Mesenchymal stem cell (in vitro differentiated cells and primary cell): Measurements from ENCODE around the gene PTPRA.

ENCODE experiments used
- DNase-seq: peaks from one replicate; pipeline ENCODE4 v3.0.0-alpha.2; 2013
- H2AFZ ChIP-seq: one replicate; pipeline ENCODE4 v1.6.1; 2013; ENCODE audit warnings: low read depth, mild to moderate bottlenecking, control low read depth, inconsistent platforms, low read length, moderate library complexity
- H2AK5ac ChIP-seq: 2 replicates; pipeline ENCODE4 v1.6.1; 2013; ENCODE audit warnings: low read length, moderate library complexity, mild to moderate bottlenecking, inconsistent platforms; ENCODE audit not compliant: severe bottlenecking
- H2BK120ac ChIP-seq: one replicate; pipeline ENCODE4 v1.6.1; 2013; ENCODE audit warnings: low read depth, mild to moderate bottlenecking, inconsistent platforms, low read length, moderate library complexity
- H2BK12ac ChIP-seq, 2 experiments: one replicate each; pipeline ENCODE4 v1.6.1; 2013; ENCODE audit warnings: inconsistent platforms in 2 of 2, low read length in 2 of 2, mild to moderate bottlenecking in 2 of 2, moderate library complexity in 2 of 2, control low read depth in 1 of 2
- H2BK15ac ChIP-seq: one replicate; pipeline ENCODE4 v1.6.1; 2013; ENCODE audit warnings: mild to moderate bottlenecking, low read depth, inconsistent platforms; ENCODE audit not compliant: poor library complexity, severe bottlenecking
- H2BK5ac ChIP-seq: 2 replicates; pipeline ENCODE4 v1.6.1; 2013; ENCODE audit warnings: low read depth, mild to moderate bottlenecking, low read length, control low read depth, inconsistent platforms; ENCODE audit not compliant: poor library complexity, severe bottlenecking
- H3K14ac ChIP-seq, 2 experiments: one replicate each; pipeline ENCODE4 v1.6.1; 2013; ENCODE audit warnings: inconsistent platforms in 2 of 2, low read length in 2 of 2, control low read depth in 1 of 2, mild to moderate bottlenecking in 1 of 2, moderate library complexity in 1 of 2
- H3K18ac ChIP-seq, 2 experiments: one replicate each; pipeline ENCODE4 v1.6.1; 2013; ENCODE audit warnings: inconsistent platforms in 2 of 2, low read length in 2 of 2, control low read depth in 1 of 2, low read depth in 1 of 2, mild to moderate bottlenecking in 1 of 2
- H3K23ac ChIP-seq, 2 experiments: one replicate each; pipeline ENCODE4 v1.6.1; 2013; ENCODE audit warnings: inconsistent platforms in 2 of 2, low read length in 2 of 2, mild to moderate bottlenecking in 2 of 2, moderate library complexity in 2 of 2, control low read depth in 1 of 2
- H3K27ac ChIP-seq: 2 replicates; pipeline ENCODE4 v1.5.1; 2013; ENCODE audit warnings: mild to moderate bottlenecking, moderate library complexity, low read length, control low read depth, inconsistent platforms; ENCODE audit not compliant: poor library complexity, severe bottlenecking
- H3K27me3 ChIP-seq, 2 experiments: 2 replicates each; pipeline versions ENCODE4 v1.6.1 to v1.7.0; 2013; ENCODE audit warnings: low read length in 2 of 2, mild to moderate bottlenecking in 2 of 2, moderate library complexity in 2 of 2, control low read depth in 1 of 2, inconsistent platforms in 1 of 2; ENCODE audit not compliant: control insufficient read depth in 1 of 2, insufficient read depth in 1 of 2
- H3K36me3 ChIP-seq, 2 experiments: 2 replicates each; pipeline versions ENCODE4 v1.6.1 to v1.7.0; 2013; ENCODE audit warnings: low read length in 2 of 2, control low read depth in 1 of 2, inconsistent platforms in 1 of 2, low read depth in 1 of 2, mild to moderate bottlenecking in 1 of 2; ENCODE audit not compliant: insufficient read depth in 2 of 2, control insufficient read depth in 1 of 2
- H3K4ac ChIP-seq, 2 experiments: one replicate each; pipeline ENCODE4 v1.6.1; 2013; ENCODE audit warnings: inconsistent platforms in 2 of 2, low read length in 2 of 2, mild to moderate bottlenecking in 2 of 2, moderate library complexity in 2 of 2, control low read depth in 1 of 2, low read depth in 1 of 2
- H3K4me1 ChIP-seq: 2 replicates; pipeline ENCODE4 v1.6.1; 2013; ENCODE audit warnings: low read depth, low read length, control low read depth; ENCODE audit not compliant: control insufficient read depth, insufficient read depth
- H3K4me2 ChIP-seq: 2 replicates; pipeline ENCODE4 v1.6.1; 2013; ENCODE audit warnings: low read length, mild to moderate bottlenecking, inconsistent platforms; ENCODE audit not compliant: poor library complexity, severe bottlenecking
- H3K4me3 ChIP-seq, 2 experiments: 2 replicates each; pipeline versions ENCODE4 v1.5.1 to v1.7.0; 2013; ENCODE audit warnings: low read length in 2 of 2, mild to moderate bottlenecking in 2 of 2, control low read depth in 1 of 2, low read depth in 1 of 2; ENCODE audit not compliant: insufficient read depth in 1 of 2
- H3K79me1 ChIP-seq: replicated peaks from 2 replicates; pipeline ENCODE4 v1.6.1; 2013; ENCODE audit warnings: mild to moderate bottlenecking, control low read depth, low read length, inconsistent platforms; ENCODE audit not compliant: poor library complexity, severe bottlenecking
- H3K9ac ChIP-seq: 2 replicates; pipeline ENCODE4 v1.7.0; 2013; ENCODE audit warnings: mild to moderate bottlenecking, low read length, moderate library complexity
- H3K9me3 ChIP-seq: 2 replicates; pipeline ENCODE4 v1.7.0; 2013; ENCODE audit warnings: mild to moderate bottlenecking, low read length; ENCODE audit not compliant: control insufficient read depth
- H4K8ac ChIP-seq: one replicate; pipeline ENCODE4 v1.6.1; 2013; ENCODE audit warnings: inconsistent platforms, mild to moderate bottlenecking, low read length, moderate library complexity
- H4K91ac ChIP-seq: one replicate; pipeline ENCODE4 v1.6.1; 2013; ENCODE audit warnings: mild to moderate bottlenecking, low read length, inconsistent platforms
- WGBS: methylation state at CpG from one replicate; pipeline ENCODE4 v1.1.7; 2013; ENCODE audit warnings: mixed read lengths; 5-methylcytosine and 5-hydroxymethylcytosine counted together

Gene PTPRA

GRCh38 chr20:2956480-2956879 is 83.2 kb downstream of the PTPRA start:
- Histone ChIP-seq H3K4me2 (no peak overlapping the region), H3K9me3 (no peaks in the 10 kb centered on the region), H3K4me3 (no peak overlapping the region), H2BK120ac (no peak overlapping the region), H3K18ac (no peak overlapping the region), H3K27me3 (no peaks in the 10 kb centered on the region), H3K36me3 (peaks cover 11 to 26% of the 10 kb centered on the region in 2 experiments), H2AFZ (no peak overlapping the region), H3K4me1 (peaks cover 2% of the 10 kb centered on the region), H4K91ac (no peak overlapping the region), H2BK15ac (no peak overlapping the region), H2BK5ac (no peak overlapping the region), H2AK5ac (no peak overlapping the region), H3K79me1 (peaks cover 28% of the 10 kb centered on the region), H3K23ac (no peak overlapping the region), H3K14ac (no peak overlapping the region), H4K8ac (no peak overlapping the region), H2BK12ac (no peak overlapping the region), H3K9ac (no peak overlapping the region), H3K27ac (no peak overlapping the region), H3K4ac (no peak overlapping the region)
- 100% methylated on average over 1 of the region's 2 CpGs for WGBS
- no peak for DNase-seq

- Histone ChIP-seq H3K4me1 (peaks cover 5% of the 10 kb centered on the region), H4K8ac (no peak overlapping the region), H4K91ac (no peak overlapping the region), H3K9ac (no peak overlapping the region), H2AK5ac (no peak overlapping the region), H3K4ac (no peak overlapping the region), H3K36me3 (peaks cover 5 to 63% of the 10 kb centered on the region in 2 experiments), H2BK5ac (no peak overlapping the region), H3K14ac (no peak overlapping the region), H3K23ac (no peak overlapping the region), H3K27ac (no peak overlapping the region), H2AFZ (no peak overlapping the region), H3K79me1 (peaks cover 11% of the 10 kb centered on the region), H2BK120ac (no peak overlapping the region), H3K18ac (no peak overlapping the region), H2BK15ac (no peak overlapping the region), H3K9me3 (no peaks in the 10 kb centered on the region), H3K4me2 (no peak overlapping the region), H2BK12ac (no peak overlapping the region), H3K27me3 (no peaks in the 10 kb centered on the region), H3K4me3 (no peak overlapping the region)
- DNase-seq = no peak
- WGBS = 83% methylated on average over 2 of the region's 3 CpGs
Observed at GRCh38 chr20:2967841-2968240, 94.6 kb downstream of the PTPRA start.

GRCh38 chr20:2972126-2972525 is 98.8 kb downstream of the PTPRA start:
- Histone ChIP-seq H3K27ac (no peak overlapping the region), H2BK120ac (no peak overlapping the region), H3K79me1 (peaks cover 10% of the 10 kb centered on the region), H2BK5ac (no peak overlapping the region), H2AK5ac (no peak overlapping the region), H3K9me3 (no peaks in the 10 kb centered on the region), H4K91ac (no peak overlapping the region), H3K23ac (no peak overlapping the region), H3K18ac (no peak overlapping the region), H3K4ac (no peak overlapping the region), H3K9ac (no peak overlapping the region), H3K4me1 (peaks cover 5% of the 10 kb centered on the region), H3K14ac (no peak overlapping the region), H3K4me2 (no peak overlapping the region), H3K4me3 (no peak overlapping the region), H2AFZ (no peak overlapping the region), H2BK12ac (no peak overlapping the region), H3K27me3 (no peaks in the 10 kb centered on the region), H4K8ac (peak overlapping the region; percentile 54), H3K36me3 (peaks cover 0 to 40% of the 10 kb centered on the region in 2 experiments), H2BK15ac (no peak overlapping the region)
- 86% methylated on average over 3 of the region's 5 CpGs for WGBS
- DNase-seq = no peak

GRCh38 chr20:2973574-2973973 is 100.3 kb downstream of the PTPRA start:
- Histone ChIP-seq H2BK15ac (no peak overlapping the region), H4K8ac (no peak overlapping the region), H2AFZ (no peak overlapping the region), H3K27ac (no peak overlapping the region), H3K14ac (no peak overlapping the region), H3K4me1 (peaks cover 5% of the 10 kb centered on the region), H2BK5ac (no peak overlapping the region), H3K4ac (no peak overlapping the region), H3K18ac (no peak overlapping the region), H3K79me1 (peaks cover 10% of the 10 kb centered on the region), H4K91ac (no peak overlapping the region), H2BK12ac (no peak overlapping the region), H3K23ac (no peak overlapping the region), H3K4me3 (no peak overlapping the region), H3K36me3 (peaks cover 0 to 36% of the 10 kb centered on the region in 2 experiments), H3K4me2 (no peak overlapping the region), H3K9ac (no peak overlapping the region), H2BK120ac (no peak overlapping the region), H3K27me3 (no peaks in the 10 kb centered on the region), H3K9me3 (no peaks in the 10 kb centered on the region), H2AK5ac (no peak overlapping the region)
- WGBS = 98% methylated on average over 3 of the region's 3 CpGs
- no peak for DNase-seq
